HL-60 (cell line): ENCODE results near the gene HOXD12.

ENCODE experiments used
- DNase-seq, 2 experiments: peaks; one replicate each; pipeline ENCODE4 v3.0.0-alpha.2; 2010 to 2020; ENCODE audit warnings: low read depth in 1 of 2, low spot score in 1 of 2
- H3K27ac ChIP-seq: fragments of 250-450 bp; sonication (Bioruptor Pico); replicated peaks from 2 replicates; pipeline ENCODE4 v1.5.1; 2020; ENCODE audit warnings: mild to moderate bottlenecking, moderate library complexity
- H3K27me3 ChIP-seq: fragments of 250-450 bp; sonication (Bioruptor Pico); 2 replicates; pipeline ENCODE4 v1.5.1; 2021; ENCODE audit warnings: mild to moderate bottlenecking, moderate library complexity; ENCODE audit not compliant: insufficient read depth, poor library complexity, severe bottlenecking
- H3K4me3 ChIP-seq: replicated peaks from 2 replicates; pipeline ENCODE4 v1.5.1; 2011; ENCODE audit warnings: mild to moderate bottlenecking, control low read depth, low read length; ENCODE audit not compliant: insufficient read depth
- CTCF ChIP-seq: IDR thresholded peaks from one replicate; pipeline ENCODE4 v1.5.1; 2011; ENCODE audit warnings: low read length, control low read depth, inconsistent platforms; ENCODE audit not compliant: insufficient read depth
- GABPA ChIP-seq: IDR thresholded peaks from 2 replicates; pipeline ENCODE4 v1.6.1; 2012; ENCODE audit warnings: low read depth
- POLR2AphosphoS5 ChIP-seq: IDR thresholded peaks from 2 replicates; pipeline ENCODE4 v1.6.1; 2012; ENCODE audit warnings: low read depth
- REST ChIP-seq: IDR thresholded peaks from 2 replicates; pipeline ENCODE4 v1.6.1; 2012; ENCODE audit warnings: low read depth; ENCODE audit not compliant: insufficient replicate concordance
- SPI1 ChIP-seq: IDR thresholded peaks from 2 replicates; pipeline ENCODE4 v1.6.1; 2012; ENCODE audit warnings: low read depth, mild to moderate bottlenecking, borderline replicate concordance

HOXD12 gene

GRCh38 chr2:176136374-176137251, 37.0 kb downstream of the HOXD12 start:
- TF ChIP-seq REST (no peak), GABPA (no peak), SPI1 (no peak), CTCF (no peak), POLR2AphosphoS5 (no peak)
- DNase-seq = no peak
- Histone ChIP-seq H3K27me3 (peaks cover 82% of the 10 kb centered on the region), H3K4me3 (peak overlapping the region; percentile 34), H3K27ac (no peak overlapping the region)

- peaks cover 81% of the 10 kb centered on the region for H3K27me3 ChIP-seq
- no peak overlapping the region for H3K4me3 ChIP-seq
- no peak for TF ChIP-seq CTCF
- TF ChIP-seq REST = no peak
- TF ChIP-seq GABPA = no peak
- no peak for TF ChIP-seq POLR2AphosphoS5
- TF ChIP-seq SPI1 = no peak
- DNase-seq = no peak
- no peak overlapping the region for H3K27ac ChIP-seq
Observed at GRCh38 chr2:176137252-176137580, 37.6 kb downstream of the HOXD12 start.

GRCh38 chr2:176137906-176138305, 38.3 kb downstream of the HOXD12 start:
- Histone ChIP-seq H3K4me3 (no peak overlapping the region), H3K27me3 (peaks cover 74% of the 10 kb centered on the region), H3K27ac (no peak overlapping the region)
- no peak for DNase-seq
- TF ChIP-seq GABPA = no peak
- no peak for TF ChIP-seq REST
- no peak for TF ChIP-seq SPI1
- no peak for TF ChIP-seq CTCF
- no peak for TF ChIP-seq POLR2AphosphoS5
